GM18511 (cell line): ENCODE data around the gene DLL1.
"Not testable (repeated sequence)": the region's sequence is repeated elsewhere in the genome, so short reads cannot be mapped to it uniquely, and the experiment has no call there.

Experiments used
- ATAC-seq: cut with Tn5 transposase; IDR thresholded peaks from one replicate; pipeline ENCODE4 v1.9.1; 2021; ENCODE audit warnings: mild to moderate bottlenecking, moderate library complexity; ENCODE audit not compliant: unreplicated experiment

DLL1 gene, protein sequence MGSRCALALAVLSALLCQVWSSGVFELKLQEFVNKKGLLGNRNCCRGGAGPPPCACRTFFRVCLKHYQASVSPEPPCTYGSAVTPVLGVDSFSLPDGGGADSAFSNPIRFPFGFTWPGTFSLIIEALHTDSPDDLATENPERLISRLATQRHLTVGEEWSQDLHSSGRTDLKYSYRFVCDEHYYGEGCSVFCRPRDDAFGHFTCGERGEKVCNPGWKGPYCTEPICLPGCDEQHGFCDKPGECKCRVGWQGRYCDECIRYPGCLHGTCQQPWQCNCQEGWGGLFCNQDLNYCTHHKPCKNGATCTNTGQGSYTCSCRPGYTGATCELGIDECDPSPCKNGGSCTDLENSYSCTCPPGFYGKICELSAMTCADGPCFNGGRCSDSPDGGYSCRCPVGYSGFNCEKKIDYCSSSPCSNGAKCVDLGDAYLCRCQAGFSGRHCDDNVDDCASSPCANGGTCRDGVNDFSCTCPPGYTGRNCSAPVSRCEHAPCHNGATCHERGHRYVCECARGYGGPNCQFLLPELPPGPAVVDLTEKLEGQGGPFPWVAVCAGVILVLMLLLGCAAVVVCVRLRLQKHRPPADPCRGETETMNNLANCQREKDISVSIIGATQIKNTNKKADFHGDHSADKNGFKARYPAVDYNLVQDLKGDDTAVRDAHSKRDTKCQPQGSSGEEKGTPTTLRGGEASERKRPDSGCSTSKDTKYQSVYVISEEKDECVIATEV

DNA sequence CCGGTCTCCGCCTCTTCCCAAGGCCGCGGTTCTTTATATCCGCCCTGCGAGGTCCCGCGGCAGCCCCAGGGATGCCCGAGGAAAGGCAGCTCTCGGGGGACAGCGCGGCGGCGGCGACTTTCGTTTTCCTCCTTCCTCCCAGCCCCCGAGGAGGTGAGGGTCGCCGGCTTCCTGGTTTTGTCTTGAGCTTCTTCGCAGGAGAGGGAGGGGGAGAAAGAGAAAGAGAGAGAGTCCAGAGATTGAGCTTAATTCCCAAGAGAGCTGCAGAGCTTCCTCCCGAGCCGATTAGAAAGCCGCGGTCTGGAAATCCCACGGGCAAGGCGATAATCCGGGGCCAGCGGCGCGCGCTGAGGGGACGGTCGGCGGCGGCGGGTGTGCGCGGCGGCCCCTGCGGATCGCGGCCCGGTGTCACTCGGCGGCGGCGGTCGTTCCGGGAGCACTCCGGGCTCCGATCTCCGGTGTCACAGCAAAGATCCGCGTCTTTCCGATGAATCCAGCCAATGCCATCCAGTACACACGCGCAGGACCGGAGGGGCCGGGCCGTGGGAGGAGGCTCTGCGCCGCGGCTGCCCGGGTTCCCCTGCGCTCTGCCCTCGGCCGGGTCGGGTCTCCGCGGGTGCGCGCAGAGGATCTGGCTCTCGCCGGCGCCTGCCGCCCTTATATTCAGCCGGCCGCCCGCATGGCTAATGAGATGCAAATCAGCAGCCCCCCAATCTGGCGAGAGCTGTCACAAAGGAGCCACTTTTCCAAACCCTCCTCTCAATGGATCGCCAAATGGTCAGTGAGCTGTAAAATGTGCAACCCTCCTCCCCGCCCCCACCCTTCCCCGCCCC lies at the start of gene DLL1:
DLL1 (minus strand) TSS at position 783 of the 833 bp plus-strand sequence. CDS start 939 bp downstream, outside the sequence.
- no peak for ATAC-seq

DNA sequence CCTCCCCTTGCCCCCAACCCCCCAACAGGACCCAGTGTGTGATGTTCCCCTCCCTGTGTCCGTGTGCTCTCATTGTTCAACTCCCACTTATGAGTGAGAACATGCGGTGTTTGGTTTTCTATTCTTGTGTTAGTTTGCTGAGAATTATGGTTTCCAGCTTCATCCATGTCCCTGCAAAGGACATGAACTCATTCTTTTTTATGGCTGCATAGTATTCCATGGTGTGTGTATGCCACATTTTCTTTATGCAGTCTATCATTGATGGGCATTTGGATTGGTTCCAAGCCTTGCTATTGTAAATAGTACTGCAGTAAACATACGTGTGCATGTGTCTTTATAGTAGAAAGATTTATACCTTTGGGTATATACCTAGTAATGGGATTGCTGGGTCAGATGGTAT lies 44.3 kb upstream of the DLL1 start:
- ATAC-seq, result not testable (repeated sequence)

DNA sequence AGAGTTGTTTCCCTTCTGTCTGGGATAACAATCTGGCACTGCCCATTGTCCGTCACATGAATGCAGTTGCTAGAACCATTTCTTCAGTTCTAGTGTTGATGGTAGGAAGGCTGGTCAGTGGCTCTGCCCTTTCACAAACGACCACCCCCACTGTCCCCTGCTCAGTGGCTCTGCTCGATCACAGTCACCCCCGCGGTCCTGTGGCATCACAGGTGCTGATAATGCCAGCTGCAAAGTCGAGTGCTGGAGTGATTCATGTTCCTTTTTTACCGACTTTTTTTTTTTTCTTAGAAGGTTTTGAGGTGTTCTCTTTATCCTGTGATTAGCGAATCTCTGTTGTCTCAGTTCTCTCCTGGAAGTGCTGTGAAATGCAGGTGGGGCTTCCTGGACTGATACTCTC lies 38.4 kb upstream of the DLL1 start:
- ATAC-seq, result no peak

DNA sequence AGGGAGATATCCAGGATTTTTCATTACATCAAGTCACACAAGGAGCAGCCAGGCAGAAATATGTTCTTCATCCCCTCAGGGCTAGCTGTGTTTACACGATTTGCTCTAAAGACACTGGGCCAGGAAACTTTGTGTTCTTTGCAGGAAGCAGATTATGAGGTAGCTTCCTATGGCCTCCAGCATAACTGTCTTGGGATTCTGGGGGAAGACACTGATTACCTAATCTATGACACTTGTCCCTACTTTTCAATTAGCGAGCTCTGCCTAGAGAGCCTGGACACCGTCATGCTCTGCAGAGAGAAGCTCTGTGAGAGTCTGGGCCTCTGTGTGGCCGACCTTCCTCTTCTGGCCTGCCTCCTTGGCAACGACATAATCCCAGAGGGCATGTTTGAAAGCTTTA lies 26.8 kb upstream of the DLL1 start:
- ATAC-seq, result no peak

DNA sequence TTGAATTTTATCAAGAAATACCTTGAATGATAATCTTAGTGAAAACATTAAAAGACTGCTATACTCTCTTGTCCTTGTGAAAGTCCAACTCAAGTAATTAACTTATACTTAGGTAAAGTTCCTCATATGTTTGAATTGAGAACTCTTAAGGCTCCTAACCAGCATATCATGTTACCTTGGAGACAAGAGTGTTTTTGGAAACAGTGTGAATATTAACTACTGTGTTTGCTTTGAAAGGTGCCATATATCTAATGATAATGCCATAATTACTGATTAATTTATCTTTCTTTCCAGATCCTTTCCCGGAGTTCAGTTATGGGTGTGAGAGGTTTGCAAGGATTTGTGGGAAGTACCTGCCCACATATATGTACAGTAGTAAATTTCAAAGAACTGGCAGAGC lies 26.2 kb upstream of the DLL1 start:
- no peak for ATAC-seq

DNA sequence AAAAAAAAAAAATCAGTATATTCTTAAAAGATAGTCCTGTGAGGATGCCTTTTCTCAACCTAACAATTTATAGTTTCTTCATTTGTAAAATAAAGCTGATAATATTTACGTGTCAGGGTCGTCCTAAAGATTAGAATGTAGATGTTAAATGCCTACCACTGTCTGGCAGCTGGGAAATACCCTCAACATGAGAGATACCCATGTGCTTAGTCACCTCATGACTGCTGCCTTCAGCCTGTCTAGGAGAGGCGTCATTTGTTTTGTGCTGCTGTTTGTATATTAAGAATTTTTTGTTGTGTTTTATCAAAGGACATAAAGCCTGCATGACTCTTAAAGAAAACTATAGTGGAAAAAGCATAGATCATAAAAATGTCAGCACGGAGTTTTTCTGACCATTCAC lies 25.2 kb upstream of the DLL1 start:
- no peak for ATAC-seq

DNA sequence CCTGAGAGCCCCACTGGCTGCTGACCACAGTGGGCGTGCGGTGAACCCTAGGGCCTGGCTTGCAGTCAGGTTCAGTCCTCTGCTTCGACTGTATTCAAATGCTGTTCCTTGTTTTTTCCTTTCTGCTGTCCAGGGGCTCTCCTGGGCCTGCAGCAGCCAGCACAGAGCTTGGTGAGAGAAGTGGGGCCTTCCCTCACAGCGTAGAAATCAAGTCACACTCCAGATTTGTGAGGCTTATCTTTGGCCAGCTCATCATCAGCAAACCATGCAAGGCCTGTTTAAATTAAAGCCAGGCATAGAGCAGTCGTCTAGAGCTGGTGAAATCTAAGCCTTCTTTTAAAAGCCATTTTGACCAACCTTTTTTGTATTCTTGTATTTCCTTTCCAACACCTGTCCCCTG lies 24.1 kb upstream of the DLL1 start:
- no peak for ATAC-seq

DNA sequence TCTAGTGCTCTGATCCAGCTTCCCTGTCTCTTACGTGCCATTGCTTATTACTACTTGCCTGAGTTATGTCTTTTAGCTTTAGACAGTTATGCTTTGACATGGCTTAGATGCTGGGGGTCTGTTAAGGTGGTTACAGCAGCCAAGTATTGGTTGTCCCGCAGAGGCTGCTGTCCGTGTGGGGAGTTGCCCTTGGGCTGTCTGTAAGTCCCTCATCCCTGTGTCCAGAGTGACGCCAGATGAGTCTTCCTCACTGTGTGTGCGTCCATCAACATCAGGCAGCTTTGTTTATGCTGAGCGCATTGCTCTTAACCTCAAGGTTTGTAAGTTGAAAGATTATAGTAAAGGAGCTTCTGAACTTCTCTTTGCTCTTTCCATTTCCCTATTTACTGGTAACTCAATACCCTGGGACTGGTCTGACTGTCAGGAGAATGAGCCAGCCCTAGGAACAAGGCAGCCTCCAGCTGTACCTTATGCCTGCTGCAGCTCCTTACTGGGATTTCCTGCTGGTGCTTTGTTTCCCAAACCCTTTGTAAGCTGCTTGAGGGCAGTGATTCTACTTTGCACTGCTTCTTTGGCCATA lies 22.9 kb upstream of the DLL1 start:
- ATAC-seq, result no peak

DNA sequence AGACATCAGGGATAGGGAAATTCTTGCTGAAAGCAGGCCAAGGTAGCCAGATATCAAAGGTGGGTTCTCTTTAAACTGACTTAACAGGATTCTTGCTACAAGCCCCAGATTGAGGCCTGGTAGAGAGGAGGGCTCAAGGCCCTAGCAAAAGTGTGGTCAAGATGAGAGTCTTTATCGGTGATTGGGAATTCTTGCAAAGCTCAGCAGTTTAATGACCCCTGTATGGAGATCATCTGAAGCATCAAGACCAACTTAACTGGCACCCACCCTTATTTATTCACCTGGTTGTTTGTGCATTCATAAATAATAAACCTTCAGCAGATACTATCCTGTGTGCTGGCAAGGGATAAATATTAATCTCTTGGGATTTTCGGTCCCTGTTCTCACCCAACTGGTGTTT lies 22.0 kb upstream of the DLL1 start:
- ATAC-seq, result no peak

DNA sequence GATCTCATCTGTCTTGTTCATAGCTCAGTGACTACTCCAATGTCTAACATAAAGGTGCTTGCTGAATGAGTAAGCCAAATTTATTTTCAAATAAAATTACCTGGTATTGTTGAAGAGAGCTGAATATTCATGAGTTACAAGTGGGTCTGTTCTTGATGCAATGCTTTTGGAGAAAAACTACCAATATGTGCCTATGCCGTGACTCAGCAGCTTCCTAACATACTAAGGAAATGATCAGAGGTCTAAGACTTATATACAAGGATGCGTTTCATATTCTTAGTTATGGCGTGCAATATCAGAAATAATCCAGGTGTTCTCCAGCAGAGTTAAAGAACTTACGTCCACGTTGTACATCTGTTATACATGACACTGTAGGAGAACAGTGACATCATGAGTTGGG lies 20.8 kb upstream of the DLL1 start:
- no peak for ATAC-seq

DNA sequence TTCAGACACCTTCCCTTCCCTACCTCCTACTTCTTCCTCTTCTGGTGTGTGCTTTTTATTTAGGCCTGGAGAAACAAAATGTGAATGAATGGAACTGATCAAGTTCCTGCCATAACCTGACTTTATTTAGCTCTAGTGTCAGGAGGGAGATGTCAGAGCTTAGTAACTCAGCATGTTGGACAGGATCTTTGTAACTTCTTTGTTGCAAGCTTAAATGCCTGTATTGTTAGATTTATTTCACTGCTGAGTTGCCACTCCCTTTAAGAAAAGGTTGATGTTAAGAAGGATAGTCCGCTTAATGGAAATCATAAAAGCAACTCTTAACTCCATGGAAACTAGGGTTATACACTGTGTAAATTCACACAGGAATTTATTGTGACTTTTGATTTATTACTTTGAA lies 17.9 kb upstream of the DLL1 start:
- ATAC-seq, result no peak

DNA sequence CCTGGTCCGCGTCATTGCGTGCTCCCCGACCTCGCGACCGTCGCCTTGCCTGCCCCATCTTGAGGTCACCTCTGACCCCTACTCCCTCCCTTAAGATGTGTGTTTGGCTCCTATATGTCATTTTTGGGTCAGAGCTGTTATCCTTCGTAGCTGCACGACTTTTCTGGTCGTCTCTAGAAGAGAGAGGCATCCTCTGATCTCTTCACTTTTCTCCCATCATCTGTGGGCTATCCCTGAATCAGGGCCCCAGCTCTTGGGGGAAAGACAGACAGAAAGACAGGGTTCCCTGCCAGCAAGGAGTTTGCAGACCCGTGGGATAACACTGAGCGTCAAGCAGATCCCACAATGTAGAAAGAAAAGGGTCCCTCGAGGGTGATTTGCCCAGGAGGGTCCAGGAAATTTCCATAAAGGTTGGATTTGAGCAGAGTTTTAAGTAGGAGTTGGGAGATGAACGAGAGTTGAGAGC lies 16.2 kb upstream of the DLL1 start:
- no peak for ATAC-seq

DNA sequence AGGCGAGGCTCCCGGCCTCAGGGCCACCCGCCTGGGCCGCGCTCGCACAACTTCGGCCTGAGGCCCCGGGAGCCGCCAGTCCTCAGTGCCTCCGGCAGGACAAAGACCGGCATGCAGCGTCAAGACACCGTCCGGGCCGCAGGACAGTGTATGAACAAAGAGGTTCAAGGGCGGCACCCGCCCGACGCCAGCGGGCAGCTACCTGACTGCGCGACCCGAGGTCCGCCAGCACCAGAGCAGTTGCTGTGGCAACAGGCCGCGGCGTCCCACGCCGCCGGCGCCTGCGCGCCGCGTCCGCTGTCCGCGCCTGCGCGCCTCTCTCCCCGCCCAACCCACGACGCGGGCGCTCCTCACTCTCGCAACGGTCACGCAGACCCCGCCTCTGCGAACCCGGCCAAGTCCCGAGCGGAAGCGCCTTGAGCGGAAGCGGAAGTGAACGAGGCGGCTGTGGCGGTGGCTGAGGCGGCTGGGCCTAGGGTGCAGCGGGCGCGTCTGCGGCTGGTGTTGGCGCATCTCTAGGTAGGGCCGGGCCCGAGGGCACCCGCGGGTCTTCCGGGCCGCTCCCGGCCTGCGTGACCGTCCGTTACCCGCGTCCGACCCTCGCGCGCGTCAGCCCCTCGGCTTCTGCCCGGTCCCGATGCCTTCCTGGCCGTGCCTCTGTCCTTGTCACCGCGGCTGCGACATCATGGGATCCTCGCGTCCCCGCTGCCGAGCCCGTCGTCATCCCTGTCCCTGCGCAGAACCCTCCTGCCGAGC lies 15.6 kb upstream of the DLL1 start, which contains the start of gene FAM120B:
FAM120B (plus strand) TSS at position 435 of the 756 bp plus-strand sequence. CDS start 10,633 bp downstream, outside the sequence.
- peak; percentile 97 for ATAC-seq

DNA sequence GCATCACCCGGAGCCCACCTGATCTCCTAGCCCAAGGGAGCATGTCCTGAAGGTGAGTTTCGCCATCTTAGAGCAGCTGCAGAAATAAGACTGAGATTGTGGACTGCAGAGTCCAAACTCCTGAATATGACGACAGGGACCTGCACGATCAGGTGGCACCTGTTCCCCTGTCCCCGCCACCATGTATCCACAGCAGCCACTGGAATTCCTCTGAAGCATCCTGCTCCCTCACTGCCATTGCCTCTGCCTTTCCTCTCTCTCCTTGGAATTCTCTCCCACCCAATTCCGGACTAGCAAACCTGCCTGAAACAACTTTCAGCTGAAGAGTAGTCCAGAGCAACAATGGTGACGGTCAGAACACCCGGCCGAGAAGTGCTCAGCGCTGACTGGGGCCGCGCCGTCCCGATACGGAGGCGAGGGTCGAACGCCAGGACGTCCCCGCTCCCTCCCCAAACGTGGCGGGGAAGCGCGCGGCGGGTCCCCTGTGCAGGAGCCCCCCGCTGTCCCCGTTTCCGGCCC lies 15.0 kb upstream of the DLL1 start:
- no peak for ATAC-seq

DNA sequence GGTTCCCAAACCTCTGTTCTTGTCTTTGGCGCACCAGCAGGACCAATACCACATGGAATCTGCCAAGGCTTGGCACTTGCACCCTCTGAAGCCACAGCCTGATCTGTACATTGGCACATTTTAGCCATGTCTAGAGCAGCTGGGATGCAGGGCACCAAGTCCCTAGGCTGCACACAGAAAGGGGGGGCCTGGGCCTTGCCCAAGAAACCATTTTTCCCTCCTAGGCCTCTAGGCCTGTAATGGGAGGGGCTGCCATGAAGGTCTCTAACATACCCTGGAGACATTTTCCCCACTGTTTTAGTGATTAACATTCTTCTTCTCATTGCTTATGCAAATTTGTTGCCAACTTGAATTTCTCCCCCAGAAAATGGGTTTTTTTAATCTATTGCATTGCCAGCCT lies 10.3 kb upstream of the DLL1 start:
- no peak for ATAC-seq

DNA sequence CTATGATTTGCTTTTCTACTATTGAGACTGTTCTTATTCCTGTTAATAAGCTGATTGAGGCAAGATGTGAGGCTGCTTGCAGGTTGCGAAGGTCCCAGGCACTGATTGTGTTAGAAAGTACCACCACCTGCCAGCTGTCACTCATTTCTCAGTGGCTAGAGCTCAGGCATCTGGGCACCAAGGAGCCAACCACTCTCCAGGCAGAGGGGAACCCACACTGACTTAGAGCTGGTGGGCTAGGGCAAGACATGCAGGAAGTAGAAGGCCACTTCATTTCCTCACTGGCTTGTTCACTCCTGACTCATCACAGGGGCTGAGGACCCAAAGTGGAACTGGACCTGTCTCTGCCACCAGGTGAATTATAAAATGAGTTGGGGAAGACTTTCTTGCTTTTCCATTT lies 7.8 kb upstream of the DLL1 start:
- no peak for ATAC-seq

DNA sequence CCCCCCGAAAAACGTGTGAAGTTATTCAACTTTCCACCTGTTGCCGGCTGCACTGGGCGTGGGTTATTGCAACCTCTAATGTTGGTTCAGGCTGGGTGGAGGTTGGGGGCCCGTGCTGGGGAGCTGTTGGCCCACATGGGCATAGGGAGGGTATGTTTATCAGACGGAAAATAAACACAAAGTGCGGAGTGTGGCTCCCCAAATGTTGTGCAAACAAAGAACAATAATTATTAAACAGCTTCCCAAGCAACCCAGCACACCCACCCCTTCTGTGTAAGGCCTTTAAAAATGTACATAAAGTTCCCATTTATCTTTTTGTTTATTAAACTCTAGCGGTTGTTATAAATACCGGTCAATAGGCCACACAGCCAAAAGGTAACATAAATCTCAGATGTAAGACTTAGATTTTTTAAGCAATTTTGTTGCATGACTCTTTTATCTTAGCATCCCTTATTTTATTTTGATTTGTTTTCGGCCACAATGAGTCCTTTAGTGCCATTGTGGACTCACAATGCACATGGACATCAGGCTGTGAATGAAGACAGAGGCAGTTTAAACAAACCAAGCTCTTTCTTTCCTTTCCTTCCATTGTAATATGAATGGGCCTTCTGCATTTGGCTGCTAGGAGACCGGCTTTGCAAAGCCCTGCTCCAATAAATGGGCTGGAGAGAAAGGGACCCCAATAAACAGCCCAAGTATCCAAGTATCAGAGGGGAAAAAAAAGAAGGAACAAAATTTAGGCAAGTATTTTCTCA lies 6.9 kb upstream of the DLL1 start:
- ATAC-seq, result no peak

DNA sequence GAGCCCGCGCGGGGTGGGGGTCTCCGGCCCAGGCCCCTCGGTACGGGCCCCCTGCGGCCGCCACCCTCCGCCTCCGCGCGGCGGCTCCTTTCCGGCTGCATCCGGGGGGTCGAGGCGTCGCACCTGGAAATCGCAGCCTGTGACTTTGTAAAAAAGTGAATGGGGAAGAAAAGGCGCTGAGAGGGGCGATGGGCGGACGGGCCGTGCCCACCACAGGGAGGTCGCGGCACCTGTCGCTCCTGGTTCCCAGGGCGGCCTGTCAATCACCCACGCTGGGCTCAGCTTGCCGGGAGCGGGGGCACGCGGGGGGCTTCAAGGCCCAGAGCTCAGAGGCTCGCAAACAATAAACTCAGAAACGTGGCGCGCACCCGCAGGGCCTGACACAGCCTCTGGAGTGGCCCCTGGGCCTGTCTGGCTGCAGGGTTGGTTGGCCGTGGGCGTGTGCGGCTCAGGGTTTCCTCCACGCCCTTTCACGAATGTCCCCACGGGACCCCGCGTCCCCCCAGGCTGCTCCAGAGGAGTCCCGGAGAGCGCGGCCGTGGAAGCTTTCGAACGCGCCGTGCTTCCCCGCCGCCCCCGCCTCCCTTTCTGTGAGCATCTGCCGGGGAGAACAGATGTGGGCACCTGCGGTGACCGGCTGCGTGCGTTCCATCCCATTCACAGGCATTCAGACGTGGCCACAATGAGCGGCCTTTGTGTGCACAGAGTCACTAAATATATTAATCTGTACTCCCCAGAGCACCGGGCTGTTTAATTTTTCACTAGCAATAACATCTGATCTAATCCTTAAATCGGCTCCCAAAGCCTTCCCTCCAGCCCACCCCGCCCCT lies 6.1 kb upstream of the DLL1 start:
- ATAC-seq, result no peak

DNA sequence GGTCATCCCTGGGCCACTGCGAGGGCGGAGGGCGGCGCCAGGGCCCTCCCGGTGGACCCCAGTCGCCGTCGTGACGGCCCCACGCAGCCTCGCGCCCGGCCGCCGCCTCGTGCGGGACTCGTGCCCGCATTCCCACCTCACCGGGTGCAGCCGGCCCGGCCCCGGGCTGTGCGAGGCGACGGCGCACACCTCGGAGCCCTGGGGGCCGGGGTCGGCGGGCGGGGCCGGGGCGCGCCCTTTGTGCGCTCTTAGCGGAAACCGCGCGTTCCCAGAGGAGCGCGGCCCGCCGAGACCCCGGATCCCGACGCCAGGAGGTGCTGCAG lies 5.5 kb upstream of the DLL1 start:
- no peak for ATAC-seq
